Astrocyte of the hippocampus (primary cell): ENCODE results near the gene CARNS1.

Experiments used
- DNase-seq: peaks from one replicate; pipeline ENCODE4 v3.0.0; 2011; ENCODE audit warnings: low read depth, low spot score

Gene CARNS1

GRCh38 chr11:67376063-67376820, 39.2 kb upstream of the CARNS1 start:
- DNase-seq, result no peak

GRCh38 chr11:67376873-67377808, 38.3 kb upstream of the CARNS1 start:
- DNase-seq, result no peak

- DNase-seq, result no peak
These were observed 36.9 kb upstream of the CARNS1 start for GRCh38 chr11:67378544-67378943.

GRCh38 chr11:67379061-67380058, 36.1 kb upstream of the CARNS1 start:
- peak; percentile 52 for DNase-seq

- DNase-seq, result no peak
These were observed 34.1 kb upstream of the CARNS1 start for GRCh38 chr11:67381244-67381972.

- peak; percentile 89 for DNase-seq
These were observed 33.0 kb upstream of the CARNS1 start for GRCh38 chr11:67382276-67383136.

GRCh38 chr11:67384851-67385366, 30.6 kb upstream of the CARNS1 start:
- DNase-seq, result peak; percentile 94

GRCh38 chr11:67387069-67387468, 28.4 kb upstream of the CARNS1 start:
- DNase-seq, result no peak

- no peak for DNase-seq
These were observed 28.0 kb upstream of the CARNS1 start for GRCh38 chr11:67387518-67387917.

GRCh38 chr11:67389477-67389876, 26.0 kb upstream of the CARNS1 start:
- DNase-seq, result peak; percentile 50

GRCh38 chr11:67390947-67391303, 24.6 kb upstream of the CARNS1 start:
- DNase-seq, result no peak

- peak; percentile 98 for DNase-seq
These were observed 23.9 kb upstream of the CARNS1 start, which contains the start of gene RAD9A for GRCh38 chr11:67391304-67392182. Gene RAD9A, plus strand, starts transcription at chr11:67391986. Its CDS starts 59 bp downstream, at chr11:67392045.

GRCh38 chr11:67392183-67392715, 23.2 kb upstream of the CARNS1 start:
- DNase-seq, result no peak

GRCh38 chr11:67393437-67393836, 22.0 kb upstream of the CARNS1 start:
- no peak for DNase-seq

GRCh38 chr11:67393990-67394389, 21.5 kb upstream of the CARNS1 start:
- DNase-seq, result no peak

GRCh38 chr11:67395555-67396258, 19.8 kb upstream of the CARNS1 start:
- DNase-seq, result no peak

GRCh38 chr11:67396259-67396581, 19.3 kb upstream of the CARNS1 start:
- no peak for DNase-seq
